Right lung (tissue), 10 donors: ENCODE measurements around the gene WASHC4. TPM values are rescaled to one million over a fixed set of nuclear protein-coding genes. Genes with fewer than 3 reads are reported as not detected.

Source experiments
- DNase-seq, 2 donors: peaks; one replicate each; pipeline ENCODE4 v3.0.0-alpha.2; 2013
- long read RNA-seq, 8 donors: transcript quantifications; one replicate each; lab custom pipeline, GENCODE V29; 2026
- polyA plus RNA-seq, 5 donors: library from polyadenylated mRNA; unstranded; fragments of 120-200 nt; gene quantifications; one replicate each; pipeline versions ENCODE4 v1.2.1 to v1.2.3, GENCODE V29; 2013; ENCODE audit warnings: inconsistent platforms in 1 of 5, low replicate concordance in 1 of 5; ENCODE audit not compliant: insufficient read length in 5 of 5, insufficient read depth in 1 of 5

The WASHC4 gene, protein sequence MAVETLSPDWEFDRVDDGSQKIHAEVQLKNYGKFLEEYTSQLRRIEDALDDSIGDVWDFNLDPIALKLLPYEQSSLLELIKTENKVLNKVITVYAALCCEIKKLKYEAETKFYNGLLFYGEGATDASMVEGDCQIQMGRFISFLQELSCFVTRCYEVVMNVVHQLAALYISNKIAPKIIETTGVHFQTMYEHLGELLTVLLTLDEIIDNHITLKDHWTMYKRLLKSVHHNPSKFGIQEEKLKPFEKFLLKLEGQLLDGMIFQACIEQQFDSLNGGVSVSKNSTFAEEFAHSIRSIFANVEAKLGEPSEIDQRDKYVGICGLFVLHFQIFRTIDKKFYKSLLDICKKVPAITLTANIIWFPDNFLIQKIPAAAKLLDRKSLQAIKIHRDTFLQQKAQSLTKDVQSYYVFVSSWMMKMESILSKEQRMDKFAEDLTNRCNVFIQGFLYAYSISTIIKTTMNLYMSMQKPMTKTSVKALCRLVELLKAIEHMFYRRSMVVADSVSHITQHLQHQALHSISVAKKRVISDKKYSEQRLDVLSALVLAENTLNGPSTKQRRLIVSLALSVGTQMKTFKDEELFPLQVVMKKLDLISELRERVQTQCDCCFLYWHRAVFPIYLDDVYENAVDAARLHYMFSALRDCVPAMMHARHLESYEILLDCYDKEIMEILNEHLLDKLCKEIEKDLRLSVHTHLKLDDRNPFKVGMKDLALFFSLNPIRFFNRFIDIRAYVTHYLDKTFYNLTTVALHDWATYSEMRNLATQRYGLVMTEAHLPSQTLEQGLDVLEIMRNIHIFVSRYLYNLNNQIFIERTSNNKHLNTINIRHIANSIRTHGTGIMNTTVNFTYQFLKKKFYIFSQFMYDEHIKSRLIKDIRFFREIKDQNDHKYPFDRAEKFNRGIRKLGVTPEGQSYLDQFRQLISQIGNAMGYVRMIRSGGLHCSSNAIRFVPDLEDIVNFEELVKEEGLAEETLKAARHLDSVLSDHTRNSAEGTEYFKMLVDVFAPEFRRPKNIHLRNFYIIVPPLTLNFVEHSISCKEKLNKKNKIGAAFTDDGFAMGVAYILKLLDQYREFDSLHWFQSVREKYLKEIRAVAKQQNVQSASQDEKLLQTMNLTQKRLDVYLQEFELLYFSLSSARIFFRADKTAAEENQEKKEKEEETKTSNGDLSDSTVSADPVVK
- polyA plus RNA-seq, result 100 to 1,000 TPM in 1 of 5 donors, 10 to 100 TPM in 4; 46.4 to 103 (median 76.3) TPM
- long read RNA-seq, donor 1, full-length matches to known transcripts, result 1 of 8 reads
- long read RNA-seq, donor 1, partial matches to known transcripts, result 7 of 8 reads
- long read RNA-seq, donor 1, other reads (novel, unspliced or antisense), result 0 of 8 reads
- long read RNA-seq, donor 2, partial matches to known transcripts, result 0 of 6 reads
- long read RNA-seq, donor 2, other reads (novel, unspliced or antisense), result 6 of 6 reads
- long read RNA-seq, donor 3, full-length matches to known transcripts, result 2 of 28 reads
- long read RNA-seq, donor 3, partial matches to known transcripts, result 18 of 28 reads
- long read RNA-seq, donor 3, other reads (novel, unspliced or antisense), result 8 of 28 reads
- long read RNA-seq, donor 4, partial matches to known transcripts, result 20 of 21 reads
- long read RNA-seq, donor 4, other reads (novel, unspliced or antisense), result 0 of 21 reads
- long read RNA-seq, donor 5, partial matches to known transcripts, result 0 of 8 reads
- long read RNA-seq, donor 5, other reads (novel, unspliced or antisense), result 7 of 8 reads
- long read RNA-seq, donor 6, full-length matches to known transcripts, result 2 of 50 reads
- long read RNA-seq, donor 6, partial matches to known transcripts, result 32 of 50 reads
- long read RNA-seq, donor 6, other reads (novel, unspliced or antisense), result 16 of 50 reads
- long read RNA-seq, donor 7, full-length matches to known transcripts, result 2 of 2 reads
- long read RNA-seq, donor 7, partial matches to known transcripts, result 0 of 2 reads
- long read RNA-seq, donor 7, other reads (novel, unspliced or antisense), result 0 of 2 reads
- long read RNA-seq, donor 8, partial matches to known transcripts, result 6 of 6 reads
- long read RNA-seq, donor 8, other reads (novel, unspliced or antisense), result 0 of 6 reads

DNA sequence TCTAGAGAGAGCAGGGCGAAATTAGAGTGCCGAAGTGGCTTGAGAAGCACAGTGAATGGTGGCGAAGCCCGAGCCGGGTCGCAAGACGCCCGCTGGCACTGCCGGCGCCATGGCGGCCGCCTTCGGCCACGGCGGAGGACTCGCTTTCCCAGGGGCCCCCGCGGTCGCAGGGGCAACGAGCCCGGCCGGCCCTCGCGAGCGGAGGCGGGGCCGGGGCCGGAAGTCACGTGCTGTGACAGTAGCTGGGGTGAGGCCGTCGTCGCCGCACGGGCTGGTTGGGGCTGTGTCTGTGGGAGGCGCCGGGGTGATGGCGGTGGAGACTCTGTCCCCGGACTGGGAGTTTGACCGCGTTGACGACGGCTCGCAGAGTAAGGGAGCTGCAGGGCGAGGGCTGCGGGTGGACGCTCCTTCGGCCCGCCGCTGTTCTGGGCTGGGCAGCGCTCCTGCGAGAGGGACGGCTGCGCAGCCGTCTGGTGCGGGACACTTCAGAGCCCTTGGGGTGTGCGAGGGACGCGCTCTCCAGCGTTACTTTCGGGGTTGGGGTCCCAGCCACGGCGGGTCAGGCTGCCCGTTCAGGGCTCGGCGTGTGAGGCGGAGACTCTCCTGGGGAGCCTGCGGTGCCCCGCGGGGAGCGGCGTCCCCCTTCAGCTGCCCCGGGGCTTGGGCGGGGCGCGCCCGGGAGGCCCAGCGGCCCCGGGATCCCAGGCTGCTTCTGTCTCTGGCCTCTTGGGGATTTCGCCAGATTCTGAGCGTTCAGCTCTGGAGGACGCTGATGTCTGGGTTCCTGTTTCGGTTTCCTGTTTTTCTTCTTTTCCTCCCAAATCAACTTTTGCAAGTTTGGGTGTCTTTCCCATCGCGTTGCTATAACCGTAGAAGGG, at the start of gene WASHC4:
TSS of gene WASHC4 (plus strand) at position 238 of the 878 bp plus-strand sequence. CDS start at position 308, 70 bp downstream.
- DNase-seq, result peak; percentile 94

- DNase-seq, result no peak
These were observed 46.7 kb upstream of the WASHC4 start for GRCh38 chr12:105060715-105061378.

DNA sequence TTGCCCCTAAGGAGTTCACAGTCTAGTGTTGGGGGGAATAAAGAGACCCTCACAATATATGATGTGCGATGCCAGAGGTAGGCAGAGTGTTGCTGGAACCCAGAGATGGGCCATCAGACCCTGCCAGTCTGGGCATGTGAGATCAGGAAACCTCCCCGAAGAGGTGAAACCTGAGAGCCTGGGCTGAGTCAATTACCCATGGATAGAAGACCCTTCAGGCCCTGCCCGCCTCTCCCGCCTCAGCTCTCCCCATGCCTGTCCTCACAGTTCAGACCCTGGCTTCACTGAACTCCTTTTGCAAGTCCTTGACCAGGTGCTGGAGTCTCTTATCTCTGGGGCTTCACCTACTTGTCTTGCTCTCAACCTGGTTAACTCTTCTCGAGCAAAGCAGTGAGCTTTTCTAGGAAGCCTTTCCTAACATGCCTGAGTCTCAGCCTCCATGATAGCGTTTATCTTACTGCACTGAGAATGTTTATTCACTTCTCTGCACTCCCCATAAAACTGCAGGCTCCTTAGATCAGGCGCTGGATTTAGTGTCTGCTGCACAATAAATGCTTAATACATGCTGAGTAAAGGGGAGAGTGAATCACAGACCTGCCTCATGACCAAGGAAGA, 42.9 kb upstream of the WASHC4 start:
- DNase-seq, result no peak

DNA sequence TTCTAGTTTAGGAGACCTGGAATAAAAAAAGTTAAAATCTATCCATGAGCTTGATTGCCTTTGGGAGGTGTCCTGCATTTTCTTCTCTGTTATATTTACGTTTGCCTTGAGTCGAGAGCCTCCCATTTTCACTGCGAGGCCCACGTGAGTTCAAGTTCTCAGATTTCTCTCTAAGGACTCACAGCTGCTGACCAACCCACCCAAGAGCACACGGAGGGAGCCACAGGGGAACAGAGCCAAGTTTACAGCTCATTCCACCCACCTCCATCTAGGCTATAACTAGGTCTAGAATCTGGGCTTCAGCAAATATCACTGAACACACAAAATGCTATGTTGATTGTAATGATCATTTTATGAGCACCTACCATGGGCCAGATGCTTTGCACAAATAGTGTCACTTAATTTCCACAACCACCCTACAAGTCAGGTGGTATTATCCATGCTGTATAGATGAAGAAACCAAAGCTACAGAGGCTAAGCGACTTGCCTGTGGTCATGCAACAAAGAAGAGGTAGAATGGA, 40.0 kb upstream of the WASHC4 start:
- DNase-seq, result no peak

GRCh38 chr12:105069936-105070702, 37.4 kb upstream of the WASHC4 start:
- no peak for DNase-seq

- DNase-seq, result no peak
These were observed 35.5 kb upstream of the WASHC4 start for GRCh38 chr12:105071981-105072380.

DNA sequence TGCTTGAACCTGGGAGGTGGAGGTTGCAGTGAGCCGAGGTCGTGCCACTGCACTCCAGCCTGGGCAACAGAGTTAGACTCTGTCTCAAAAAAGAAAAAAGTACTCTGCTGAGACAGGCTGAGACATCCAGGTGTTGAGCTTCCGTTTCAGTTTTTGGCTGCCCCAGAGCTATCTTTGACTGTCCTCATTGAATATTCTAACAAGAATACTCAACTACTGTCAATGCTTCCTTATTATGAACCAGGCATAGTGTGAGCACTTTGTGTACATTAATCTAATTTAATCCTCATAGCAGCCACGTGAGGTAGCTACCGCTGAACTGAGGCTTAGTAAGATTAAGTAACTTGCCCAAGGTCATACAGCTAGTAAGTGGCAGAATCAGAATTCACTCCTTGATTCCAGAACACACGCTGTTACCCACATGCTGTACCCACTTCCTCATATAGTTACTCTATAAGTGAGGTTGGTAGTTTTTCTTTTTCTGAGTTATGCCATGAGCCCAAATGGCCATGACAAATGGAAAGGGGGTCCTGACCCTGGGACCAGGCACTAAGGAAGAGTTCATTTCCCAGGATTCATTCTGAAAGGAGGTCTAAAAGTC, 34.5 kb upstream of the WASHC4 start:
- DNase-seq, result no peak

DNA sequence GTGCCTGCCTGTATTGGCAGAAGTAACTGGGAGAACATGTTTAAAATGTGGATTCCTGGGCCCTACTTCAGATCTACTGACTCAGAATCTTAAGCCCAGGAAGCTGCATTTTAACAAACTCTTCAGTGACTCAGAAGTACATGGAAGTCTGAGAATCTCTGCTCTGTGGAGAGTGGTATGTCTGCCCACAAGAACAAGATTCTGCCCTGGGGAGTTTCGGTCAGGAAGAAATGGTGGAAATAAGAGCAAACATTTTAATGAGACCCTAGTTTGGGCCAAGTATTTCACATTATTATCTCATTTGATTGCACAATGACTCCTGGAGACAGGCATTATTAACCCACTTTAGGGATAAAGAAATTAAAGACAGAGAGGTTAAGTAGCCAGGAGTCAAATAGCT, 31.4 kb upstream of the WASHC4 start:
- DNase-seq, result peak; percentile 31 to 32

GRCh38 chr12:105076913-105077312, 30.6 kb upstream of the WASHC4 start:
- no peak for DNase-seq

DNA sequence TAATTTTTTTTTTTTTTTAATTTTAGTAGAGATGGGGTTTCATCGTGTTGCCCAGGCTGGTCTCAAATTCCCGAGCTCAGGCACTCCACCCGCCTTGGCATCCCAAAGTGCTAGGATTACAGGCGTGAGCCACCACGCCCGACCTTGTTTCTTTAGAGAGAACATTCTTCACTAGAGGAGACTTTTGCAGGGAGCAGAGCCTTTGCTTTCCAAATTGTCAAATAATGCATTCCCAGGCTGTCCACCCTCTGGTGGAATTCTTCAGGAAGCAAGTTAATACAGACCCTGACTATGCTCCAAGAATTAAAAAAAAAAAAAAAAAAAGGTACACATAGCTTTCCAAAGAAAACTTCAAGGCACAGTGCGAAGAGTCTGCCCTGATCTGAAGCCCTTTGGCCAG, 30.1 kb upstream of the WASHC4 start:
- DNase-seq, result no peak

- DNase-seq, result no peak
These were observed 28.6 kb upstream of the WASHC4 start for GRCh38 chr12:105078712-105079570.

DNA sequence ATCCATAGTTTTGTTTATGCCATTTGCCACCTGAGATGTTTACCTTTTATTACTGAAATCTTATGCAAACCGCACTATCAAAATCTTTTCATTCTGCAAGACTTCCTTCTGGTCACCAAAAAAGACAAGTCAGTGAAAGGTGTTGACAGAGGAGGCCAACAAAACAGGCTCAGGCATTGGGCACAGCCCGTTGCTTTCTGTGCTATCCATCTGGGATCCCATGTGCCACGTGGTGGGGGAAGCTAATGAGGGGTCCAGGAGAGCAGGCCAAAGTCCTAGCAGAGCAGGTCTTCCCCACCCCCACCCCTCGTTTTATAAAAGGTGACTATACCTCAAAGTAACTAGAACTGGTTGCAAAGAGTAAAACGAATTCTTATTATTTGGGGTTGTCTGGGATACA, 24.5 kb upstream of the WASHC4 start:
- no peak for DNase-seq

GRCh38 chr12:105083551-105084105, 23.9 kb upstream of the WASHC4 start:
- peak in 1 of 2 donors; percentile 25 for DNase-seq

DNA sequence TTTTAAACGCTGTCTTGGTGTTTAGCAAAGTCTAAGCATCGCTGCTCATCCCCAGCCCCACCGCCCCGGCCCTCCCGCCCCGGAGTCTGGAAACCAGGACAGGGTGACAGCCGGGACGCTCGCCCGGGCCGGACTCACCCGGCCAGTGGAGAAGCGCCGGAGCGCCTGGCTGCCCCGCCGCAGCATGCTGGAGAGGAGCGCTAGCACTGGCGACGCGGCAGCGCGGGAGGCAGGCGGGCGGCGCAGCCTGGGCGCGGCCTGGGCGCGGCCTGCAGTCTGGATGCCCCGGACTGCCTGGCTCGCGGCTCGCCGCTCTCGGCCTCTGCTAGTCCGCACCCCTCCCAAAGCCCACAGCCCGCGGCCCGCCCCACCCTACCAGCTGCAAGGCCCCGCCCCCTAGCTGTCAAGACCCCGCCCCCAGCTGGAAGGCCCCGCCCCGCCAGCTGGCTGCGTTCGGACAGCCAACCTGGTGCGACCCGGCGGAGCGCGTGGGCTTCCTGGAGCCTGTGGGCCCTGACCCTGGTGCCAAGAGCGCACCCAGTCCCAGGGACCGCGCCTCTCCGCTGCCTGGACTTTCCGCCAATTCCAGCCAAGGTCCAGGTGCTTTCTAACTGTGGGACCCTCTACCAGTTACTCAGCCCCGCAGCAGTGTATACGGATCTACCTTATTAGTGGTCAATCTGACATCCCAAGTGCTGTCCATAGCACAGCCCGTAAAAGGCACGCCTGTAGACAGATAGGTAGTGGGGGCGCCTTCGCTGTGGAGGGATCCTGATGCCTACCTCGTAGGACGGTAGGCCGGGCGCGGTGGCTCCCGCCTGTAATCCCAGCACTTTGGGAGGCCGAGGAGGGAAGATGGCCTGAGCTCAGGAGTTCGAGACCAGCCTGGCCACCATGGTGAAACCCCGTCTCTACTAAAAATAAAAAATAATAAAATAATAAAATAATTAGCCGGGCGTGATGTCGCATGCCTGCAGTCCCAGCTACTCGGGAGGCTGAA, 23.0 kb upstream of the WASHC4 start, which contains the start of gene ALDH1L2:
TSS of gene ALDH1L2 (minus strand) at position 208 of the 1,000 bp plus-strand sequence. CDS start at position 186, 22 bp downstream.
- peak; percentile 42 to 45 for DNase-seq
